ENCODE results near the gene GRB10. TPM values are rescaled to one million over a fixed set of nuclear protein-coding genes. Genes with fewer than 3 reads are reported as not detected.

The GRB10 gene
- 10 to 100 TPM; 19.3 to 44.0 TPM for total RNA-seq

GRCh38 chr7:50782375-50783208 lies at the start of gene GRB10:
GRB10 (minus strand) TSS chr7:50782896; CDS start chr7:50732322, 50,574 bp downstream.

GRCh38 chr7:50564640-50565558 lies 217.8 kb downstream of the GRB10 start, which contains the start of gene DDC:
DDC (minus strand) TSS chr7:50565405; CDS start chr7:50544085, 21,320 bp downstream.

Other genes starting within 250 kb of the GRB10 start
- gene DDC, start 217.5 kb downstream of the GRB10 start, total RNA-seq: not detected

All from melanocyte of skin (primary cell).